ENCODE data around the gene MIOX. TPM values are rescaled to one million over a fixed set of nuclear protein-coding genes. Genes with fewer than 3 reads are reported as not detected.
"Not testable (repeated sequence)": the region's sequence is repeated elsewhere in the genome, so short reads cannot be mapped to it uniquely, and the experiment has no call there.

The MIOX gene
- total and polyA plus RNA-seq, 10 of the 15 experiments (the other 5 are each of a cell fraction or from before 2014, with no cell fraction given), result 0.10 to 0.31 TPM; not detected in 8

DNA sequence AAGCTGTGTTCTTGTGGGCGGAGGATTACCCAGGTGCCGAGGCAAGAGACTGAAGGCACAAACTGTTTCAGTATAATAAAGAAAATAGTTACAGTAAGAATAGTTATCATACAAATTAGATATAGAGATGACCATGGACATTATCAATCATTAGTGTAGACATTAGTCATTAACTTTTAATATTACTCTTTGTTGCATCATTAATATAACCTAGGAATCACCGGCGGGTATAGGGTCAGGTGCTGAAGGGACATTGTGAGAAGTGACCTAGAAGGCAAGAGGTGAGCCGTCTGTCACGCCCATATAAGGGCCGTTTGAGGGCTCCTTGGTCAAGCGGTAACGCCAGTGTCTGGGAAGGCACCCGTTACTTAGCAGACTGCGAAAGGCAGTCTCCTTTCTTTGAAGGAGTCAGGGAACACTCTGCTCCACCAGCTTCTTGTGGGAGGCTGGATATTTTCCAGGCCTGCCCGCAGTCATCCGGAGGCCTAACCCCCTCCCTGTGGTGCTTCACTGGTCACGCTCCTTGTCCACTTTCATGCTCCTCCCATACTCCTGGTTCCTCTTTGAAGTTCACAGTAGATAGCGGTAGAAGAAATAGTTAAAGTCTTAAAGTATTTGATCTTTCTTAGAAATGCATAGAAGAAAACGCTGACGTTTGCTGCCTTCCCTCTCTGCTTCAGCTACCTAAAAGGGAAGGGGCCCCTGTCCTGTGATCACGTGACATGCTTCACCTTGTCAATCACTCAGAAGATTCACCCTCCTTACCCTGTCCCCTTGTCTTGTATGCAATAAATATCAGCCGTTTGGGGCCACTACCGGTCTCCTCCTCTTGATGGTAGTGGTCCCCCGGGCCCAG is 47.4 kb downstream of the MIOX start:
- POLR2A ChIA-PET, result interaction anchor here (0.6 to 10.0 kb wide), 11 partner anchors 7 to 343 kb away, joined by 3 to 232 read pairs (median 5); partner anchors contain the start of genes CHKB, KLHDC7B, SCO2 and SYCE3
- Histone ChIP-seq H3K4me2 (ENCODE audit: control insufficient read depth, insufficient read depth) (peak overlapping the region; percentile 40), H3K27ac (ENCODE audit: control insufficient read depth, insufficient read depth) (peak overlapping the region; percentile 95), H3K4me3 (peak overlapping the region; percentile 51), H3K79me2 (ENCODE audit: control insufficient read depth, insufficient read depth, low read length) (peaks cover 42% of the 10 kb centered on the region), H3K4me1 (ENCODE audit: control insufficient read depth, insufficient read depth, low read length) (peaks cover 49% of the 10 kb centered on the region), H3K9ac (ENCODE audit: control insufficient read depth, insufficient read depth, low read length) (peak overlapping the region; percentile 76)
- H3K27me3 ChIP-seq (replicated peaks in 1 of 2; ENCODE audit: control insufficient read depth in 2 of 2, insufficient read depth in 2 of 2, low read length in 1 of 2); H2AFZ ChIP-seq (ENCODE audit: control insufficient read depth, low read depth, low read length); ATAC-seq; H4K20me1 ChIP-seq (ENCODE audit: control insufficient read depth, insufficient read depth); H3K36me3 ChIP-seq (ENCODE audit: control insufficient read depth in 2 of 2, insufficient read depth in 2 of 2, low read length in 1 of 2); DNase-seq (ENCODE audit: low read depth, low spot score); intact Hi-C loops (cut with micrococcal nuclease; ENCODE audit: unreplicated experiment); H3K9me3 ChIP-seq (replicated peaks; ENCODE audit: control insufficient read depth, insufficient read depth, low read length): not testable (repeated sequence)
- RAD21 ChIA-PET (ENCODE audit: unreplicated experiment), result interaction anchor here (0.9 to 2.6 kb wide), 6 partner anchors 8 to 87 kb away, joined by 3 to 12 read pairs (median 5); partner anchors contain the start of genes KLHDC7B and SCO2
- FAIRE-seq, result peak; percentile 81
- 35% methylated on average over 21 of the region's 21 CpGs for WGBS (ENCODE audit: insufficient coverage, insufficient replicate concordance, low lambda C conversion rate, missing lambda C conversion rate)
- in situ Hi-C loops (cut with MboI), result loop anchor here (10.0 kb wide), 1 partner anchor 569 kb away; the partner anchor contains the start of gene PIM3
- CTCF ChIA-PET, result interaction anchor here (0.6 to 2.0 kb wide), 6 partner anchors 8 to 112 kb away, joined by 3 to 11 read pairs (median 4); partner anchors contain the start of gene SCO2
- BruUV-seq (replicated peaks), result TSS peak; percentile 51
- SMC1A ChIA-PET (ENCODE audit: uncharacterized antibody, unreplicated experiment), result interaction anchor here (0.6 to 3.3 kb wide), 3 partner anchors 9 to 88 kb away, joined by 3 to 13 read pairs (median 10); partner anchors contain the start of gene SCO2
- TF ChIP-seq NR2F1 (conservative IDR thresholded peaks at IDR 0.05) (peak; percentile 46; the same call in 1 of the 2 replicates), SRF (IDR thresholded peaks at IDR 0.05; ENCODE audit: low read depth in 2 of 2, low read length in 2 of 2) (peak; percentile 54 to 84), EED (IDR thresholded peaks at IDR 0.05; ENCODE audit: low read depth) (peak; percentile 34; the same call in 1 of the 2 replicates), SPI1 (IDR thresholded peaks at IDR 0.05; ENCODE audit: borderline replicate concordance, insufficient read depth, low read depth, low read length) (0 out of 2 replicates have a peak, but pooled peaks have one; percentile 18), POLR2AphosphoS5 (IDR thresholded peaks at IDR 0.05; ENCODE audit: low read length) (peak; percentile 73), RAD51 (IDR thresholded peaks at IDR 0.05) (peak; percentile 99)
- TF ChIP-seq, protein P1, sequence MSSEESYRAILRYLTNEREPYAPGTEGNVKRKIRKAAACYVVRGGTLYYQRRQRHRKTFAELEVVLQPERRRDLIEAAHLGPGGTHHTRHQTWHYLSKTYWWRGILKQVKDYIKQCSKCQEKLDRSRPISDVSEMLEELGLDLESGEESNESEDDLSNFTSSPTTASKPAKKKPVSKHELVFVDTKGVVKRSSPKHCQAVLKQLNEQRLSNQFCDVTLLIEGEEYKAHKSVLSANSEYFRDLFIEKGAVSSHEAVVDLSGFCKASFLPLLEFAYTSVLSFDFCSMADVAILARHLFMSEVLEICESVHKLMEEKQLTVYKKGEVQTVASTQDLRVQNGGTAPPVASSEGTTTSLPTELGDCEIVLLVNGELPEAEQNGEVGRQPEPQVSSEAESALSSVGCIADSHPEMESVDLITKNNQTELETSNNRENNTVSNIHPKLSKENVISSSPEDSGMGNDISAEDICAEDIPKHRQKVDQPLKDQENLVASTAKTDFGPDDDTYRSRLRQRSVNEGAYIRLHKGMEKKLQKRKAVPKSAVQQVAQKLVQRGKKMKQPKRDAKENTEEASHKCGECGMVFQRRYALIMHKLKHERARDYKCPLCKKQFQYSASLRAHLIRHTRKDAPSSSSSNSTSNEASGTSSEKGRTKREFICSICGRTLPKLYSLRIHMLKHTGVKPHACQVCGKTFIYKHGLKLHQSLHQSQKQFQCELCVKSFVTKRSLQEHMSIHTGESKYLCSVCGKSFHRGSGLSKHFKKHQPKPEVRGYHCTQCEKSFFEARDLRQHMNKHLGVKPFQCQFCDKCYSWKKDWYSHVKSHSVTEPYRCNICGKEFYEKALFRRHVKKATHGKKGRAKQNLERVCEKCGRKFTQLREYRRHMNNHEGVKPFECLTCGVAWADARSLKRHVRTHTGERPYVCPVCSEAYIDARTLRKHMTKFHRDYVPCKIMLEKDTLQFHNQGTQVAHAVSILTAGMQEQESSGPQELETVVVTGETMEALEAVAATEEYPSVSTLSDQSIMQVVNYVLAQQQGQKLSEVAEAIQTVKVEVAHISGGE (CRISPR knock-in tag; IDR thresholded peaks at IDR 0.05), result peak; percentile 58; the same call in 1 of the 2 replicates
- TF ChIP-seq, protein P2, sequence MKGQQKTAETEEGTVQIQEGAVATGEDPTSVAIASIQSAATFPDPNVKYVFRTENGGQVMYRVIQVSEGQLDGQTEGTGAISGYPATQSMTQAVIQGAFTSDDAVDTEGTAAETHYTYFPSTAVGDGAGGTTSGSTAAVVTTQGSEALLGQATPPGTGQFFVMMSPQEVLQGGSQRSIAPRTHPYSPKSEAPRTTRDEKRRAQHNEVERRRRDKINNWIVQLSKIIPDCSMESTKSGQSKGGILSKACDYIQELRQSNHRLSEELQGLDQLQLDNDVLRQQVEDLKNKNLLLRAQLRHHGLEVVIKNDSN (IDR thresholded peaks at IDR 0.05; ENCODE audit: borderline replicate concordance, extremely low read length, insufficient read depth, low read depth, low read length), result peak; percentile 53
- TF ChIP-seq, protein P3, sequence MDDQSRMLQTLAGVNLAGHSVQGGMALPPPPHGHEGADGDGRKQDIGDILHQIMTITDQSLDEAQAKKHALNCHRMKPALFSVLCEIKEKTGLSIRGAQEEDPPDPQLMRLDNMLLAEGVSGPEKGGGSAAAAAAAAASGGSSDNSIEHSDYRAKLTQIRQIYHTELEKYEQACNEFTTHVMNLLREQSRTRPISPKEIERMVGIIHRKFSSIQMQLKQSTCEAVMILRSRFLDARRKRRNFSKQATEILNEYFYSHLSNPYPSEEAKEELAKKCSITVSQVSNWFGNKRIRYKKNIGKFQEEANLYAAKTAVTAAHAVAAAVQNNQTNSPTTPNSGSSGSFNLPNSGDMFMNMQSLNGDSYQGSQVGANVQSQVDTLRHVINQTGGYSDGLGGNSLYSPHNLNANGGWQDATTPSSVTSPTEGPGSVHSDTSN (IDR thresholded peaks at IDR 0.05; ENCODE audit: insufficient replicate concordance, low read depth, low read length), result peak; percentile 83
- TF ChIP-seq, protein P4, sequence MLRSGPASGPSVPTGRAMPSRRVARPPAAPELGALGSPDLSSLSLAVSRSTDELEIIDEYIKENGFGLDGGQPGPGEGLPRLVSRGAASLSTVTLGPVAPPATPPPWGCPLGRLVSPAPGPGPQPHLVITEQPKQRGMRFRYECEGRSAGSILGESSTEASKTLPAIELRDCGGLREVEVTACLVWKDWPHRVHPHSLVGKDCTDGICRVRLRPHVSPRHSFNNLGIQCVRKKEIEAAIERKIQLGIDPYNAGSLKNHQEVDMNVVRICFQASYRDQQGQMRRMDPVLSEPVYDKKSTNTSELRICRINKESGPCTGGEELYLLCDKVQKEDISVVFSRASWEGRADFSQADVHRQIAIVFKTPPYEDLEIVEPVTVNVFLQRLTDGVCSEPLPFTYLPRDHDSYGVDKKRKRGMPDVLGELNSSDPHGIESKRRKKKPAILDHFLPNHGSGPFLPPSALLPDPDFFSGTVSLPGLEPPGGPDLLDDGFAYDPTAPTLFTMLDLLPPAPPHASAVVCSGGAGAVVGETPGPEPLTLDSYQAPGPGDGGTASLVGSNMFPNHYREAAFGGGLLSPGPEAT (IDR thresholded peaks at IDR 0.05; ENCODE audit: low read depth), result peak; percentile 32
- TF ChIP-seq, protein P5, sequence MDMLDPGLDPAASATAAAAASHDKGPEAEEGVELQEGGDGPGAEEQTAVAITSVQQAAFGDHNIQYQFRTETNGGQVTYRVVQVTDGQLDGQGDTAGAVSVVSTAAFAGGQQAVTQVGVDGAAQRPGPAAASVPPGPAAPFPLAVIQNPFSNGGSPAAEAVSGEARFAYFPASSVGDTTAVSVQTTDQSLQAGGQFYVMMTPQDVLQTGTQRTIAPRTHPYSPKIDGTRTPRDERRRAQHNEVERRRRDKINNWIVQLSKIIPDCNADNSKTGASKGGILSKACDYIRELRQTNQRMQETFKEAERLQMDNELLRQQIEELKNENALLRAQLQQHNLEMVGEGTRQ (IDR thresholded peaks at IDR 0.05; ENCODE audit: borderline replicate concordance, low read depth, low read length), result peak; percentile 58
